Naive thymus-derived CD8-positive, alpha-beta T cell (primary cell): ENCODE measurements around the gene CIDEB. TPM values are rescaled to one million over a fixed set of nuclear protein-coding genes. Genes with fewer than 3 reads are reported as not detected.
"Not testable (repeated sequence)": the region's sequence is repeated elsewhere in the genome, so short reads cannot be mapped to it uniquely, and the experiment has no call there.

Experiments used
- ATAC-seq, 2 donors: fragments of 150-1000 bp; cut with Tn5 transposase in 1 of 2; sonication (Bioruptor Pico), chemical (Tn5 transposase) in 1 of 2; 1 replicate in 1 of 2; 2 replicates in 1 of 2; pipeline ENCODE4 v1.10.0; 2021; ENCODE audit warnings: mild to moderate bottlenecking in 2 of 2, moderate library complexity in 2 of 2
- POLR2A ChIA-PET: fragments of 350-600 bp; sonication (Branson Sonifier 250); formaldehyde crosslinking; loops from one replicate; lab custom pipeline; 2021; ENCODE audit warnings: antibody characterized with exemption; lab: Charles Lee
- DNase-seq, 10 donors: peaks; one replicate each; pipeline versions ENCODE4 v3.0.0 to v3.0.0-alpha.2; 2020 to 2022
- H3K27ac Mint-ChIP-seq, 10 donors: one replicate each; pipeline ENCODE4 v1.8.0; 2020 to 2022; ENCODE audit warnings: mild to moderate bottlenecking in 10 of 10, mixed read lengths in 10 of 10, moderate library complexity in 4 of 10, inconsistent platforms in 1 of 10
- H3K27me3 Mint-ChIP-seq, 5 donors: one replicate each; pipeline ENCODE4 v1.8.0; 2021 to 2022; ENCODE audit warnings: mixed read lengths in 5 of 5
- H3K36me3 Mint-ChIP-seq, 3 donors: one replicate each; pipeline ENCODE4 v1.8.0; 2020 to 2022; ENCODE audit warnings: mixed read lengths in 3 of 3, mild to moderate bottlenecking in 2 of 3, inconsistent platforms in 1 of 3
- H3K4me1 Mint-ChIP-seq, 4 donors: one replicate each; pipeline ENCODE4 v1.8.0; 2021 to 2022; ENCODE audit warnings: mixed read lengths in 4 of 4
- H3K4me3 Mint-ChIP-seq, 10 donors: one replicate each; pipeline ENCODE4 v1.8.0; 2020 to 2022; ENCODE audit warnings: mild to moderate bottlenecking in 10 of 10, mixed read lengths in 10 of 10, moderate library complexity in 6 of 10, inconsistent platforms in 1 of 10
- H3K9me3 Mint-ChIP-seq, 9 donors: one replicate each; pipeline ENCODE4 v1.8.0; 2020 to 2022; ENCODE audit warnings: mixed read lengths in 9 of 9, mild to moderate bottlenecking in 3 of 9, inconsistent platforms in 1 of 9, moderate library complexity in 1 of 9
- polyA plus RNA-seq, 3 donors: library from polyadenylated mRNA; unstranded; fragments of 300-500 nt; fragmentation: Illumina TruSeq; gene quantifications; one replicate each; pipeline ENCODE4 v1.2.3, GENCODE V29; 2021
- total RNA-seq, 8 experiments: library from RNA in 2 of 8; stranded (reverse) in 2 of 8; gene quantifications; one replicate each; pipeline ENCODE4 v1.2.3 and lab custom pipeline; 2021 to 2026

Gene CIDEB
- total and polyA plus RNA-seq, 5 experiments from 2014 or later = 8.6 to 16.1 (median 13.2) TPM

DNA sequence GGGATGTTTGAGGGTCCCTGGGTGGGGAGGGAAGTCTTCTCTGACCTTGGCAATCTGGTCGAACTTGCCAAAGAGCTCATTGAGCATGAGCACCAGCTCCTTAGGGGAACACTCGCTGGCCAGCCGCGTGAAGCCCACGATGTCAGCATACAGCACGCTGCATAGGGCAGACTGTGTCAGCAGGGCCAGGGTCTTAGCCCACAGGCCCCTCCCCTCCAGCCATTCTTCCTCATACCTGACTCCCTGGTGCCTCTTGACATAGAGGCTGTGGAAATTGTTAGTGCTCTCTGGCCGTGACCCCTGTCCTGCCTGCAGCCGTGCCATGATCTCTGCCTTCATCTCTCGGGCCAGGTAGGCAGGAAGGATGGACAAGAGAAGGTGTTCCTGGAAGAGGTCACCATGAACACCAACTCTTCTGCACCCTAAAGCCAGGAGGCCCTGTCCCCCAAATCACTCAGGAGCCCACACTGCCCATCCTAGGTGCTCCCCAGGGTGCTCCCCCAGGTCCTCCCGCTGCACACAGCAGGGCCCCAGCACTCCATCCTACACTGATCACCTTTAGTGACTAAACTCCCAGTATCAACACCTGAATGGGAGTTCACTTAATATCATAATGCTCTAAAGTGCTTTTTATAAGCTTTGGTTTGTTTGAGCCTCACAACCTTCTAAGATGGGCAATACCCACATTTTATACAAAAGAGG lies 23.3 kb upstream of the CIDEB start:
- Mint-ChIP-seq H3K27me3 (peaks cover 15 to 59% (median 22%) of the 10 kb centered on the region in 5 donors), H3K27ac (peak overlapping the region in 2 of 10 donors; percentile 27 to 76), H3K4me1 (peaks cover 22 to 78% (median 58%) of the 10 kb centered on the region in 4 donors), H3K4me3 (peak overlapping the region in 2 of 10 donors; percentile 29 to 36), H3K9me3 (no peaks in the 10 kb centered on the region), H3K36me3 (peaks cover 0 to 7% (median 1%) of the 10 kb centered on the region in 3 donors)
- DNase-seq = no peak
- ATAC-seq = no peak
- POLR2A ChIA-PET = interaction anchor here (0.6 to 5.4 kb wide), 5 partner anchors 20 to 106 kb away, joined by 3 to 99 read pairs (median 33); partner anchors contain the start of genes CBLN3, KHNYN, LTB4R and LTB4R2

DNA sequence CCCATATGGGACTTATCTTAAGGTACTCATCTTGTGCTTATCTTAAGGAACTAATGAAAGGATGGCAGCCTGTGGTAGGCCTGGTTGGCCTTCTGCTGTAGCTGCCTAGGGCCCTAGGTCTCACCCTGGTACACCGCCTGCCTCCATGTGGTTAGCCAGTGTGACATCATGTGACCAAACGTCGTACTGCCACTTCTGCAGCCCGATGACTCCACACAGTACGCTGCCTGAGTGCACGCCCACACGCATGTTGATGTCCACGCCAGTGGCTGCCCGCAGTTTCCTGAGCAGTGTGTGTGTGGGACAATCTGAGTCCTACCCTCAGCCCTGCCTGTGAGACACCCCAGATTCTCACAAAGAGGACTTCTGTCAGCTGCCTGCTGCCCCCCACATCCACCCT lies 22.0 kb upstream of the CIDEB start:
- Mint-ChIP-seq H3K27ac (peak overlapping the region in 2 of 10 donors; percentile 54 to 87), H3K4me3 (peak overlapping the region in 4 of 10 donors; percentile 15 to 77 (median 36)), H3K4me1 (peaks cover 19 to 73% (median 51%) of the 10 kb centered on the region in 4 donors), H3K27me3 (peaks cover 10 to 49% (median 15%) of the 10 kb centered on the region in 5 donors), H3K36me3 (no peaks in the 10 kb centered on the region), H3K9me3 (no peaks in the 10 kb centered on the region)
- DNase-seq (peak in 2 of 10 donors; percentile 43 to 75), ATAC-seq (no peak)
- POLR2A ChIA-PET = interaction anchor here (1.9 to 2.7 kb wide), 2 partner anchors 19 to 101 kb away, joined by 7 to 9 read pairs; partner anchors contain the start of genes LTB4R and LTB4R2

DNA sequence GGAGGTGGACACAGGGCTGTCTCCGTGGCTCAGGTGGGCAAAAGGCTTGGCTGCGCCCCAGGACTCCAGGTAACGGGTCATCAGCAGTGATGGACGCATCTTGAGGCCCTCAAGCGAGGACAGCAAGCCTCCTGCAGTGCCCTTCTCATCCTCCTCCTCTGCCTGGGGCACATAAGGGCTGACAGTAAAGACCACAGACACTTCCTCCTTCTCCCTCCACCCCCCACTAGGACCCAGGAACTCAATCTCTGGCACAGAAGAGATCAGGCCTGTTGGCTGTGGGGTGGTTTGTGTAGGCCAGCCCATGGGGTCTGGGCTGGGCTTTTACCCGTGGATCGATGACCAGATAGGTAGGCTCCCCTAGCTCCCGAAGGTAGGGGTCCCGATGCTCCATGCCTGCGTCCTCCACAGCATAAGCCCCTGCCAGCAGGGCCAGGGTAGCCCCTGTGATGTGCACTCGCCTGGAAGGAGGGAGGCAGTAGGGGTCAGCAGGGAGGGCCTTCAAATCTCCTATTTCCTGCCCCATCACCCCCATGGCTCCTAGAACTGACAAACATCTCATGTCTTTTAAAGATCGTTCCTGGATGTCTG lies 21.4 kb upstream of the CIDEB start:
- H3K4me3 Mint-ChIP-seq = peak overlapping the region in 4 of 10 donors; percentile 15 to 77 (median 36)
- H3K4me1 Mint-ChIP-seq = peaks cover 19 to 71% (median 46%) of the 10 kb centered on the region in 4 donors

DNA sequence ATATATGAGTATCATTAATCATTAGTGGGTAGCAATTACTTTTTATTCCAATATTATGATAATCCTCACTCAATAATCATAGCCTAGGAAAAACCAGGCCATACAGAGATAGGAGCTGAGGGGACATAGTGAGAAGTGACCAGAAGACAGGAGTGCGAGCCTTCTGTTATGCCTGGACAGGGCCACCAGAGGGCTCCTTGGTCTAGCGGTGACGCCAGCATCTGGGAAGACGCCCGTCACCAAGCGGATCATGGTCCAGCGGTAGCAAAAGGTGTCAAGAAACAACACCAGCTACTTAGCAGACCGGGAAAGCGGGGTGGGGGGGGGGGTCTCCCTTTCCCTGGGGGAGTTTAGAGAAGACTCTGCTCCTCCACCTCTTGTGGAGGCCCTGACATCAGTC lies 20.1 kb upstream of the CIDEB start:
- not testable (repeated sequence) for H3K27ac Mint-ChIP-seq, DNase-seq, H3K9me3 Mint-ChIP-seq, H3K4me3 Mint-ChIP-seq, H3K36me3 Mint-ChIP-seq, ATAC-seq
- POLR2A ChIA-PET = interaction anchor here (2.7 kb wide), 1 partner anchor 103 kb away, joined by 9 read pairs; no protein-coding TSS in a partner anchor
- H3K4me1 Mint-ChIP-seq = peaks cover 19 to 58% (median 40%) of the 10 kb centered on the region in 4 donors
- H3K27me3 Mint-ChIP-seq = peaks cover 11 to 54% (median 13%) of the 10 kb centered on the region in 5 donors

More for the DNA sequence above, 21.4 kb upstream of the CIDEB start:
- ATAC-seq (no peak), DNase-seq (no peak)
- Mint-ChIP-seq H3K36me3 (no peaks in the 10 kb centered on the region), H3K27ac (peak overlapping the region in 2 of 10 donors; percentile 54 to 87), H3K9me3 (no peaks in the 10 kb centered on the region), H3K27me3 (peaks cover 11 to 47% (median 14%) of the 10 kb centered on the region in 5 donors)
- POLR2A ChIA-PET = interaction anchor here (0.6 to 2.7 kb wide), 5 partner anchors 19 to 112 kb away, joined by 3 to 9 read pairs (median 4); partner anchors contain the start of genes CBLN3, KHNYN, LTB4R and LTB4R2

DNA sequence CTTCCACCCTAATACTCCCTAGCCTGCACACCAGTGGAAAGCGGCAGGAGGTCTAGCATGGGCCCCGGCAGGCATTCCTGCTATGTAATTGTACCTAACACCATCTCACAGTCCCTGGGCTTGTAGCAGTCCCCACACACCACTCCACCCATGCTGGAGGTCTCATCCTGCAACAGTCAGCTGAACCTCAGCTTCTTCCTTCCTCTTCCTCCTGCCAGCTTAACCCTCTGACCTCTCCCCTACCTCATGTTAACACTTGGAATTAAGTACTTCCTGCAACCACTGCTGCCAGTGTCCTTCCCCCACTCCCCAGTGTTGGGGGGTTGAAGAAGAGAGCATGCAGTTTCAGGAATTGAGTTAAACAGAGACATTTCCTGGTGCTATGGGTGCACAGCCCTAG lies 19.5 kb upstream of the CIDEB start:
- Mint-ChIP-seq H3K27ac (peak overlapping the region in 6 of 10 donors; percentile 5 to 86 (median 48)), H3K27me3 (peaks cover 8 to 55% (median 10%) of the 10 kb centered on the region in 5 donors), H3K36me3 (no peaks in the 10 kb centered on the region), H3K4me1 (peaks cover 18 to 54% (median 35%) of the 10 kb centered on the region in 4 donors), H3K9me3 (no peaks in the 10 kb centered on the region), H3K4me3 (peak overlapping the region in 7 of 10 donors; percentile 5 to 65 (median 44))
- DNase-seq (no peak), ATAC-seq (no peak)
- POLR2A ChIA-PET = interaction anchor here (2.7 kb wide), 1 partner anchor 104 kb away, joined by 9 read pairs; no protein-coding TSS in a partner anchor

DNA sequence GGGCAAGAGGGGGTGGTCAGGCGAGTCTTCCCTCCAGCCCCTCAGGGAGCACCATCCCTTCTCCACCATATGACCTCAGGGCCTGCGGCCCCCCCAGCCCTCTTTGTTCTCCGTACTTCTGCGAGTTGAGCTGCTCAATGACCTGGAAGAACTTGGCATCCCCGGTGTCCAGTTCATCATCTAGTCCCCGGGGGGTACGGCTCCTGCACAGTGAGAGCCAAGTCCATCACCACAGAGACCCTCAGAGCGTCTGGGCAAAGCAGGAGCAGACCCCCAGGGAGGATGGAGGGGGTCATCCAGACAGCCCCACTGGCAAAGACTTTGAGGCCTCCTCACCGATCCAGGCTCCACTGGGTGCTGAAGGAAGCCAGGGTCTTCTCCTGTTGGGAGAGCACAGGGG lies 18.2 kb upstream of the CIDEB start:
- Mint-ChIP-seq H3K4me1 (peaks cover 10 to 42% (median 24%) of the 10 kb centered on the region in 4 donors), H3K9me3 (no peaks in the 10 kb centered on the region), H3K27me3 (peaks cover 5 to 47% (median 7%) of the 10 kb centered on the region in 5 donors), H3K36me3 (no peaks in the 10 kb centered on the region), H3K4me3 (no peak overlapping the region), H3K27ac (peak overlapping the region in 1 of 10 donors; percentile 15)
- POLR2A ChIA-PET = no interaction called here
- DNase-seq (no peak), ATAC-seq (no peak)

DNA sequence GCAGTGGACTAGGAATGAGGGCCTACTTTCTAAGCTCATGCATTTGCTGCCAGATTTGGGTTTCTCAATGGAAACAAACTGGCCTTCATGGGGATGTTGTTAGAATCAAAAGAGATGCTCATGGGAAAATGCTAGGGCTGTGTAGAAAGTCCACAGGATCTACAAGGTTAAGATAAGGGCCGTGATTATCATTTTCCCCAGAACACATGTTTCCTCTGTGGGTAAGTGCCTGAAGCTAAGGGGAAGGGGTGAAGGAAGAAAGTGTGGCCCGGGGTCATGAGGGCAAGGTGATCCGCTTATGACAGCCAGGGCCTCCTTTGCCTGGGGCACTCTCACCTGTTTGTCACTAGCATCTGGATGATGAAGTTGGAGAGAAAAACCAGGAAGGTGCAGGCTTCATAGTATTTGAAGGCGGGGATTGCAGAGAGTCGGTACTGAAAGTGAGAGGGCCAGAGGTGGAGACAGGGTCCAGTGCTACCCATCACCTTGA lies 17.3 kb upstream of the CIDEB start:
- POLR2A ChIA-PET = interaction anchor here (1.3 kb wide), 1 partner anchor 14 kb away, joined by 3 read pairs; the partner anchor contains the start of gene LTB4R
- DNase-seq (no peak), ATAC-seq (no peak)
- no peak overlapping the region for H3K27ac Mint-ChIP-seq
- no peak overlapping the region for H3K4me3 Mint-ChIP-seq
- H3K4me1 Mint-ChIP-seq = peaks cover 10 to 36% (median 19%) of the 10 kb centered on the region in 4 donors
- H3K27me3 Mint-ChIP-seq = peaks cover 2 to 39% (median 3%) of the 10 kb centered on the region in 5 donors
- no peaks in the 10 kb centered on the region for H3K36me3 Mint-ChIP-seq
- H3K9me3 Mint-ChIP-seq = no peaks in the 10 kb centered on the region

DNA sequence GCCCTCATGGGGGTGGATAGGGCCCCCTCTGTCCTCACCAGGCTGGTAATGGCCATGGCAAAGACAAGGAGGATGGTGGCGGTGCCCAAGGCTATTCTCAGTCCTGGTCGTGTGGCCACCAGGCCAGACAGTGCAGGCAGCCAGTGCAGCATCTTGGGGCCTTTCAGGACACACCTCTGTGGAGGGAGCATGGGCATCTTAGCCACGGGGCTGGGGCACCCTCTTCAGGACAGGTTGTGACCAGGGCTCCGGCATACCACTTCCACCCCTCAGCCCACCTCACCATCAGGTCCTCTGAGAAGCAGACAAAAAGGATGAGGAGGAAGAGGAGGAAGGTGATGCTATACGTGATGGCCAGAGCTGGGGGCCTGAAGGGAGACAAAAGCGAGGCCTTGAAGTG lies 16.2 kb upstream of the CIDEB start:
- DNase-seq = no peak

DNA sequence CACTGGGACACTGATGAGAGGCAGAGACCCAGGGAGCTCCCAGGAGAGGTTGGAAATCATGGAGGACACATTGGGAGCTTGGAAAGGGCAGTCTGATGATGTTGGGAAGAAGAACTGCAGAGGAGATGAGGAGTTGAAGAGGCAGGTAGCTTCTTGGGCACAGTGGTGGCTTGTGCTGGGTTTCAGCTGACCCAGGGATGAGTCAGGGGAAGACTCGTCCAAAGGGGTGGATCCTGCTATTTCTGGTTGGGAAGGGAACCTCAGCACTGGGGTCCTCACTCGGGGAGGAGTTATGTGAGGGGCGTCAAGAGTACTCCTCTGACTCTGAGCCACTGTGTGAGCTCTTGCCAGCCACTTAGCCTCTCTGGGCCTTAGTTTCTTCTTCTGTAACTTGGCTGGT lies 15.6 kb upstream of the CIDEB start:
- Mint-ChIP-seq H3K27me3 (peaks cover 0 to 21% (median 2%) of the 10 kb centered on the region in 5 donors), H3K36me3 (no peaks in the 10 kb centered on the region), H3K27ac (peak overlapping the region in 1 of 10 donors; percentile 52), H3K4me3 (peak overlapping the region in 1 of 10 donors; percentile 55), H3K4me1 (peaks cover 10 to 18% (median 11%) of the 10 kb centered on the region in 4 donors), H3K9me3 (no peaks in the 10 kb centered on the region)
- ATAC-seq = no peak
- POLR2A ChIA-PET = no interaction called here
- DNase-seq = no peak

More for the DNA sequence above, 16.2 kb upstream of the CIDEB start:
- no peak overlapping the region for H3K27ac Mint-ChIP-seq
- POLR2A ChIA-PET = interaction anchor here (1.3 kb wide), 1 partner anchor 13 kb away, joined by 3 read pairs; the partner anchor contains the start of gene LTB4R
- no peaks in the 10 kb centered on the region for H3K9me3 Mint-ChIP-seq
- peaks cover 10 to 25% (median 16%) of the 10 kb centered on the region in 4 donors for H3K4me1 Mint-ChIP-seq
- no peaks in the 10 kb centered on the region for H3K36me3 Mint-ChIP-seq
- H3K4me3 Mint-ChIP-seq = no peak overlapping the region
- peaks cover 2 to 28% (median 3%) of the 10 kb centered on the region in 5 donors for H3K27me3 Mint-ChIP-seq
- ATAC-seq = no peak

DNA sequence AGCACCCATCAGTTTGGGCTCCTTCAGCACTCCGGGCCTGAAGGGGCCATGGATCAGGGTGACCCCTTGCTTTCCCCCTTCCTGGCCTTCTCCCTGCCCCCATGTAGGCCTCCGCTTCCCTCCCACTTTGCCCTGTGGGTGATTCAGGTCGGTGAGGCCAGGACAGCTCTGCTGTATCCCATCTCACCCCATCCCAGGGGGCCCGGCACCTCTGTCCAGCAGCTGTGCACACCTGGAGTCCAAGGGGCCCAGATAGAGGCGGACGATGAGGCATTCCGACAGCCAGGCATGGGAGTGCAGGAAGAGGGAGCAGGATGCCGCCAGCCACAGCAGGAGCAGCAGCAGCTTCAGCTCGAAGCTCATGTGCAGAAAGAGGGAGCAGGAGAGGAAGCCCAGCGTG lies 14.9 kb upstream of the CIDEB start:
- DNase-seq (no peak), ATAC-seq (no peak)
- POLR2A ChIA-PET = no interaction called here
- H3K4me1 Mint-ChIP-seq = peaks cover 8 to 14% (median 10%) of the 10 kb centered on the region in 4 donors
- H3K27me3 Mint-ChIP-seq = peaks cover 0 to 19% (median 2%) of the 10 kb centered on the region in 5 donors
- peak overlapping the region in 3 of 10 donors; percentile 26 to 52 (median 46) for H3K27ac Mint-ChIP-seq
- H3K9me3 Mint-ChIP-seq = no peaks in the 10 kb centered on the region
- no peaks in the 10 kb centered on the region for H3K36me3 Mint-ChIP-seq
- no peak overlapping the region for H3K4me3 Mint-ChIP-seq

DNA sequence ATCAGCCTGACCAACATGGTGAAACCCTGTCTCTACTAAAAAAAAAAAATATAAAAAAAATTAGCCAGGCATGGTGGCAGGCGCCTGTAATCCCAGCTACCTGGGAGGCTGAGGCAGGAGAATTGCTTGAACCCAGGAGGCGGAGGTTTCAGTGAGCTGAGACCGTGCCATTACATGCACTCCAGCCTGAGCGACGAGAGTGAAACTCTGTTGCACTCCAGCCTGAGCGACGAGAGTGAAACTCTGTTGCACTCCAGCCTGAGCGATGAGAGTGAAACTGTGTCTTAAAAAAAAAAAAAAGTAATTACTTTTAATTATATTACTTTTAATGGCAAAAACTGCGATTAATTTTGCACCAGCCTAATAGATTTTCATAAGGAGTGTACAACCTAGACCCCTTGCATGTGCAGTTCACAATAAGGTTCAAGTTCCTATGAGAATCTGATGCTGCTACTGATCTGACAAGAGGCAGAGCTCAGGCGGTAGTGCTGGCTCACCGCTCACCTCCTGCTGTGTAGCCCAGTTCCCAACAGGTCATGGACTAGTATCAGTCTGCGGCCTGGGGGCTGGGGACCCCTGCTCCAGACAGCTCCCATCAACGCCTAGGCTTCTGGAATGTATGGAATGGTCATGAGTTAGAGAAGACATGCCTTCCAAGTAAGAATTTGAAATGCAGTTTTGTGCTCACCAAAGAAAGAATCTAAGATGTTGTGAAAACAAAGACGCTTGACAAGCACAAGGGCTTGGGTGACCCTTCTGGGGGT lies 13.6 kb upstream of the CIDEB start:
- H3K9me3 Mint-ChIP-seq = no peaks in the 10 kb centered on the region
- POLR2A ChIA-PET = interaction anchor here (0.7 to 2.6 kb wide), 3 partner anchors 11 to 106 kb away, joined by 3 to 10 read pairs (median 3); partner anchors contain the start of genes LTB4R, LTB4R2 and MDP1

More for the DNA sequence above, 13.6 kb upstream of the CIDEB start:
- Mint-ChIP-seq H3K4me1 (peaks cover 0 to 10% (median 2%) of the 10 kb centered on the region in 4 donors), H3K27me3 (peaks cover 0 to 19% (median 2%) of the 10 kb centered on the region in 5 donors), H3K4me3 (no peak overlapping the region), H3K27ac (peak overlapping the region in 1 of 10 donors; percentile 46), H3K36me3 (no peaks in the 10 kb centered on the region)
- DNase-seq (no peak), ATAC-seq (no peak)
